Heart left ventricle (tissue), 13 donors: Measurements from ENCODE around the gene DHRS3.

Source experiments
- POLR2A ChIP-seq, 2 donors: fragments of 450-650 bp; IDR thresholded peaks; one replicate each; pipeline ENCODE4 v1.6.1; 2017; ENCODE audit warnings: antibody characterized with exemption in 2 of 2, mild to moderate bottlenecking in 2 of 2, moderate library complexity in 2 of 2
- TF ChIP-seq, protein P1 (sequence below), 12 donors: fragments of 200-600 bp; sonication (generic) in 4 of 12; IDR thresholded peaks; one replicate each; pipeline versions ENCODE4 v1.5.0 to v1.8.0; 2018 to 2022; ENCODE audit warnings: antibody characterized with exemption in 12 of 12, mild to moderate bottlenecking in 5 of 12
- donor health status: ischemic (EF 13 %, LVEDD 7.1; RV severe dilation, severe dysfunction).
- donor health status: DM: no; HTN: yes; CAD: no.
- donor health status: DM: no; HTN: no; CAD: no.
- donor health status: ischemic (EF 25% LVEDD 6.9; RV normal size, moderate dysfunction).
- donor health status: ischemic (EF 25% LVEDD 5.7; RV mildly dilated, moderate dysfunction).
- donor health status: ischemic (EF 35%, LVEDD 5.7; RV mildly dilated, moderate dysfunction).
- donor health status: nonischemic (EF 11% LVEDD 7.7; RV severe dilation, severe dysfunction).
- donor health status: DM: yes; HTN: yes; CAD: no.
- donor health status: PGD.
- donor health status: ischemic (EF 29% LVEDD 5.4; RV normal size, mild dysfunction).
- donor health status: nonischemic (EF 23%, LVEDD 6.1; RV moderate dilation, normal function).

DNA sequence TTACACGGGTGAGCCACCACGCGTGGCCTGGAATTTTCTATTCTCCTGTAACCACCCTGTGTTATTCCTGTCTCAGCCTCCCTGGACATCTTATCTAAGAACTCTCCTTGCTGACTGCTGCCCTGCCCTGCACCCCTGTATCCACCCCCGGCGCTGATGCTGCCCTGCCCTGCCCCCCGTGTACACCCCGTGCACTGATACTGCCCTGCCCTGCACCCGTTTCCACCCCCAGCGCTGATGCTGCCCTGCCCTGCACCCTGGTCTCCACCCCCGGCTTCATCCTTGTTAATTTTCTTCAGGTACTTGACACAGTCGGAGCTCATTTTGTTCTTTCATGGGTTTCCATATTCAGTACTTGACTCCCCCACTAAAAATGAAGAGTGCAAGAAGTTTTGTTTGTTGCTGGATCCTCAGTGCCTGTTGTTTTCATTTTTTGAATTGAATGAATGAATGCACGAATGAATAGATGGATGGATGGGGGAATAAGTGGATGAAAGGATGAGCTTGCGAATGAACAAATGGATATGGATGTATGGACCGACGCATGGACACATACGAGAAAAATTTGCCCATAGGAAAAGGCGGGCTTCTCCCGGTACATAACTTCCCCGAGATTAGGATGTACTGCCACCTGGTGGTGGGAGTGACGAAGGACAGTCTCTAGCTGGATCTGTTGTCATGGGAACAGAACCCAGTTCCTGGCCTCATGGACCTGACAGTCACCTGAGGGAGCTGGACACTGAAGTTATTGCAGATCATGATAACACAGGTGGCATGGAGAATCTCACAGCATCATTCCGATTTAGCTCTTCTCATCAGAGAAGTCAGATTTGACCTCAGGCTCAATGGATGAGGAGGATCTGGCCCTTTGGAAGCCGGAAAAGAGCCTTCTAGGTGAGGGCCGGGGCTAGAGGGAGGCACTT is 40.8 kb upstream of the DHRS3 start:
- TF ChIP-seq, protein P1, sequence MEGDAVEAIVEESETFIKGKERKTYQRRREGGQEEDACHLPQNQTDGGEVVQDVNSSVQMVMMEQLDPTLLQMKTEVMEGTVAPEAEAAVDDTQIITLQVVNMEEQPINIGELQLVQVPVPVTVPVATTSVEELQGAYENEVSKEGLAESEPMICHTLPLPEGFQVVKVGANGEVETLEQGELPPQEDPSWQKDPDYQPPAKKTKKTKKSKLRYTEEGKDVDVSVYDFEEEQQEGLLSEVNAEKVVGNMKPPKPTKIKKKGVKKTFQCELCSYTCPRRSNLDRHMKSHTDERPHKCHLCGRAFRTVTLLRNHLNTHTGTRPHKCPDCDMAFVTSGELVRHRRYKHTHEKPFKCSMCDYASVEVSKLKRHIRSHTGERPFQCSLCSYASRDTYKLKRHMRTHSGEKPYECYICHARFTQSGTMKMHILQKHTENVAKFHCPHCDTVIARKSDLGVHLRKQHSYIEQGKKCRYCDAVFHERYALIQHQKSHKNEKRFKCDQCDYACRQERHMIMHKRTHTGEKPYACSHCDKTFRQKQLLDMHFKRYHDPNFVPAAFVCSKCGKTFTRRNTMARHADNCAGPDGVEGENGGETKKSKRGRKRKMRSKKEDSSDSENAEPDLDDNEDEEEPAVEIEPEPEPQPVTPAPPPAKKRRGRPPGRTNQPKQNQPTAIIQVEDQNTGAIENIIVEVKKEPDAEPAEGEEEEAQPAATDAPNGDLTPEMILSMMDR (IDR thresholded peaks at IDR 0.05) = peak; percentile 93 to 99 (median 96)
- no peak for TF ChIP-seq POLR2A (IDR thresholded peaks at IDR 0.05)
